GM12878 (cell line): Measurements from ENCODE around the gene EYS. TPM values are rescaled to one million over a fixed set of nuclear protein-coding genes. Genes with fewer than 3 reads are reported as not detected.

Experiments
- ATAC-seq: fragments of 200-7000 bp; cut with Tn5 transposase; 3 replicates; pipeline ENCODE4 v1.9.1; 2020; ENCODE audit warnings: mild to moderate bottlenecking, moderate library complexity
- BruUV-seq: library from RNA; stranded (reverse); fragments of 400-500 nt; replicated peaks from 2 replicates; lab custom pipeline; 2021; lab: Mats Ljungman, UMichigan
- CTCF ChIA-PET: fragments of 300-600 bp; sonication (Branson Sonifier 250); formaldehyde crosslinking; extraction: SDS; loops from one replicate; lab custom pipeline; 2021; ENCODE audit warnings: inconsistent platforms; lab: Yijun Ruan, JAX
- POLR2A ChIA-PET: fragments of 350-600 bp; formaldehyde crosslinking; extraction: SDS; loops from one replicate; lab custom pipeline; 2021; ENCODE audit warnings: inconsistent platforms; lab: Charles Lee
- RAD21 ChIA-PET: fragments of 300-600 bp; sonication (Branson Sonifier 250); formaldehyde crosslinking; loops from one replicate; lab custom pipeline; 2023; ENCODE audit warnings: antibody characterized with exemption; ENCODE audit not compliant: unreplicated experiment; lab: Charles Lee
- SMC1A ChIA-PET: fragments of 300-600 bp; sonication (Branson Sonifier 250); formaldehyde crosslinking; loops from one replicate; lab custom pipeline; 2023; ENCODE audit not compliant: unreplicated experiment, uncharacterized antibody; lab: Charles Lee
- DNase-seq: peaks from one replicate; pipeline ENCODE4 v3.0.0-alpha.2; 2011; ENCODE audit warnings: low read depth, low spot score
- FAIRE-seq: peaks from 3 replicates; lab custom pipeline; 2011; peaks lifted over from hg19 to GRCh38; lab: Jason Lieb, UNC
- H2AFZ ChIP-seq: 2 replicates; pipeline ENCODE4 v1.6.0; 2011; ENCODE audit warnings: low read depth, low read length, control low read depth; ENCODE audit not compliant: control insufficient read depth
- H3K27ac ChIP-seq: 2 replicates; pipeline ENCODE4 v1.5.1; 2011; ENCODE audit warnings: control low read depth; ENCODE audit not compliant: control insufficient read depth, insufficient read depth
- H3K27me3 ChIP-seq, 2 experiments: replicated peaks in 1 of 2; 2 replicates each; pipeline versions ENCODE4 v1.6.0 to v1.6.1; 2011; ENCODE audit warnings: low read length in 1 of 2; ENCODE audit not compliant: control insufficient read depth in 2 of 2, insufficient read depth in 2 of 2
- H3K36me3 ChIP-seq, 2 experiments: 2 replicates each; pipeline ENCODE4 v1.5.1; 2011; ENCODE audit warnings: low read length in 1 of 2; ENCODE audit not compliant: control insufficient read depth in 2 of 2, insufficient read depth in 2 of 2
- H3K4me1 ChIP-seq: 2 replicates; pipeline ENCODE4 v1.6.1; 2011; ENCODE audit warnings: mild to moderate bottlenecking, low read length, moderate library complexity, mixed read lengths; ENCODE audit not compliant: control insufficient read depth, insufficient read depth
- H3K4me2 ChIP-seq: 2 replicates; pipeline ENCODE4 v1.6.0; 2011; ENCODE audit warnings: control low read depth; ENCODE audit not compliant: control insufficient read depth, insufficient read depth
- H3K4me3 ChIP-seq: fragments of 200-600 bp; sonication (generic); 2 replicates; pipeline ENCODE4 v1.5.1; 2016
- H3K79me2 ChIP-seq: 2 replicates; pipeline ENCODE4 v1.6.0; 2011; ENCODE audit warnings: low read length; ENCODE audit not compliant: control insufficient read depth, insufficient read depth
- H3K9ac ChIP-seq: 2 replicates; pipeline ENCODE4 v1.8.0; 2011; ENCODE audit warnings: low read length, control low read depth, mixed read lengths; ENCODE audit not compliant: control insufficient read depth, insufficient read depth
- H3K9me3 ChIP-seq: replicated peaks from 3 replicates; pipeline ENCODE4 v1.5.1; 2011; ENCODE audit warnings: mild to moderate bottlenecking, low read length; ENCODE audit not compliant: control insufficient read depth, insufficient read depth
- H4K20me1 ChIP-seq: 2 replicates; pipeline ENCODE4 v1.6.0; 2011; ENCODE audit not compliant: control insufficient read depth, insufficient read depth
- RAD21 ChIP-seq: IDR thresholded peaks from 2 replicates; pipeline ENCODE4 v1.6.1; 2011; ENCODE audit warnings: mild to moderate bottlenecking, low read depth, low read length, moderate library complexity; ENCODE audit not compliant: insufficient read depth
- SRF ChIP-seq, 2 experiments: IDR thresholded peaks; 2 replicates each; pipeline ENCODE4 v1.6.1; 2011; ENCODE audit warnings: low read depth in 2 of 2, low read length in 2 of 2, mild to moderate bottlenecking in 1 of 2, moderate library complexity in 1 of 2
- WGBS: methylation state at CpG from one replicate; pipeline ENCODE4 v1.1.6; 2016; ENCODE audit warnings: low lambda C conversion rate; ENCODE audit not compliant: insufficient replicate concordance, insufficient coverage; ENCODE audit errors: missing lambda C conversion rate; 5-methylcytosine and 5-hydroxymethylcytosine counted together
- in situ Hi-C: fragments of 300-500 bp; cut with MboI; formaldehyde crosslinking; loops from 9 replicates; pipeline ENCODE4 v1.14.3; 2018; ENCODE audit warnings: mixed read lengths
- intact Hi-C: fragments of 100-400 bp; cut with micrococcal nuclease; formaldehyde crosslinking; loops from one replicate; pipeline ENCODE4 v1.14.2; 2022; ENCODE audit not compliant: unreplicated experiment
- polyA plus RNA-seq, 11 experiments: library from polyadenylated mRNA; depleted of rRNA in 4 of 11; unstranded in 6 of 11; stranded (reverse) in 5 of 11; fragments of >200 nt; fragmentation: Nextera tagmentation in 4 of 11; fragmentation: Illumina TruSeq in 1 of 11; extraction: Ambion mirVana in 4 of 11; extraction: Trizol in 1 of 11; gene quantifications; 1 replicate in 1 of 11; 2 replicates in 10 of 11; pipeline versions ENCODE4 v1.2.1 to v1.2.3, GENCODE V29; 2011 to 2016; ENCODE audit warnings: inconsistent platforms in 2 of 11, missing spikeins in 2 of 11, low read depth in 1 of 11
- total RNA-seq, 4 experiments: library from RNA; depleted of rRNA in 3 of 4; stranded (reverse); fragments of >200 nt in 3 of 4; fragmentation: Illumina TruSeq in 1 of 4; extraction: Trizol in 1 of 4; gene quantifications; 2 replicates each; pipeline versions ENCODE4 v1.2.1 to v1.2.3, GENCODE V29; 2013 to 2021
- TF ChIP-seq, protein P1 (sequence below), 3 experiments: IDR thresholded peaks in 2 of 3; conservative IDR thresholded peaks in 1 of 3; 2 replicates each; pipeline ENCODE4 v1.5.1; 2011; ENCODE audit warnings: low read depth in 3 of 3, low read length in 3 of 3, mild to moderate bottlenecking in 3 of 3, control low read depth in 2 of 3, moderate library complexity in 2 of 3, inconsistent platforms in 1 of 3, mixed read lengths in 1 of 3; ENCODE audit not compliant: control insufficient read depth in 2 of 3, insufficient read depth in 1 of 3; ENCODE audit errors: extremely low read depth in 1 of 3

The EYS gene
- total and polyA plus RNA-seq, 10 of the 15 experiments (the other 5 are each of a cell fraction or from before 2014, with no cell fraction given), result under 0.01 to 0.14 (median 0.02) TPM; not detected in 1

GRCh38 chr6:64505312-64505711, 1201.7 kb downstream of the EYS start:
- CTCF ChIA-PET, result interaction anchor here (0.7 to 2.1 kb wide), 12 partner anchors 9 to 570 kb away, joined by 3 to 9 read pairs (median 4); no protein-coding TSS in a partner anchor
- DNase-seq, result no peak

More at GRCh38 chr6:64505312-64505711, 1201.7 kb downstream of the EYS start:
- intact Hi-C loops, result loop anchor here (1.0 to 5.0 kb wide), 3 partner anchors 223 to 583 kb away; no protein-coding TSS in a partner anchor
- SMC1A ChIA-PET, result interaction anchor here (0.5 kb wide), 1 partner anchor 567 kb away, joined by 3 read pairs; no protein-coding TSS in a partner anchor
- H2AFZ ChIP-seq, result no peak overlapping the region
- TF ChIP-seq, protein P1, sequence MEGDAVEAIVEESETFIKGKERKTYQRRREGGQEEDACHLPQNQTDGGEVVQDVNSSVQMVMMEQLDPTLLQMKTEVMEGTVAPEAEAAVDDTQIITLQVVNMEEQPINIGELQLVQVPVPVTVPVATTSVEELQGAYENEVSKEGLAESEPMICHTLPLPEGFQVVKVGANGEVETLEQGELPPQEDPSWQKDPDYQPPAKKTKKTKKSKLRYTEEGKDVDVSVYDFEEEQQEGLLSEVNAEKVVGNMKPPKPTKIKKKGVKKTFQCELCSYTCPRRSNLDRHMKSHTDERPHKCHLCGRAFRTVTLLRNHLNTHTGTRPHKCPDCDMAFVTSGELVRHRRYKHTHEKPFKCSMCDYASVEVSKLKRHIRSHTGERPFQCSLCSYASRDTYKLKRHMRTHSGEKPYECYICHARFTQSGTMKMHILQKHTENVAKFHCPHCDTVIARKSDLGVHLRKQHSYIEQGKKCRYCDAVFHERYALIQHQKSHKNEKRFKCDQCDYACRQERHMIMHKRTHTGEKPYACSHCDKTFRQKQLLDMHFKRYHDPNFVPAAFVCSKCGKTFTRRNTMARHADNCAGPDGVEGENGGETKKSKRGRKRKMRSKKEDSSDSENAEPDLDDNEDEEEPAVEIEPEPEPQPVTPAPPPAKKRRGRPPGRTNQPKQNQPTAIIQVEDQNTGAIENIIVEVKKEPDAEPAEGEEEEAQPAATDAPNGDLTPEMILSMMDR (IDR thresholded peaks at IDR 0.05 in 2 of 3, conservative IDR thresholded peaks at IDR 0.05 in 1 of 3; ENCODE audit: control insufficient read depth in 2 of 3, extremely low read depth in 1 of 3, insufficient read depth in 1 of 3, low read depth in 3 of 3, low read length in 3 of 3), result peak; percentile 50 to 78 (median 55)
- TF ChIP-seq RAD21 (peak; percentile 43), SRF (IDR thresholded peaks at IDR 0.05; ENCODE audit: low read depth in 2 of 2, low read length in 2 of 2) (no peak)
- TF ChIP-seq, all 136 proteins: peak for 2
- Histone ChIP-seq H3K27me3 (no peaks in the 10 kb centered on the region), H3K27ac (no peak overlapping the region), H3K79me2 (no peaks in the 10 kb centered on the region), H3K9ac (no peak overlapping the region), H3K4me1 (no peaks in the 10 kb centered on the region), H3K4me2 (no peak overlapping the region), H4K20me1 (no peaks in the 10 kb centered on the region), H3K36me3 (no peaks in the 10 kb centered on the region), H3K4me3 (no peak overlapping the region), H3K9me3 (no peaks in the 10 kb centered on the region)
- WGBS, result 13% methylated on average over 4 of the region's 4 CpGs
- no peak for FAIRE-seq
- ChIA-PET POLR2A (no interaction called here), RAD21 (no interaction called here)
- in situ Hi-C loops, result no loop called here
- BruUV-seq, result no TSS peak
- peak; percentile 85 for ATAC-seq
